HFFc6 (cell line): ENCODE data around the gene AAGAB. TPM values are rescaled to one million over a fixed set of nuclear protein-coding genes. Genes with fewer than 3 reads are reported as not detected.

Experiments
- DNase-seq: peaks from one replicate; pipeline ENCODE4 v3.0.0-alpha.2; 2018
- H3K27ac Mint-ChIP-seq: 2 replicates; pipeline ENCODE4 v1.8.0; 2020; ENCODE audit warnings: mild to moderate bottlenecking, mixed read lengths
- H3K27me3 Mint-ChIP-seq: 2 replicates; pipeline ENCODE4 v1.8.0; 2021; ENCODE audit warnings: mild to moderate bottlenecking, moderate library complexity, mixed read lengths; ENCODE audit not compliant: insufficient read depth
- H3K36me3 Mint-ChIP-seq: 2 replicates; pipeline ENCODE4 v1.8.0; 2021; ENCODE audit warnings: low read depth, mixed read lengths
- H3K4me1 Mint-ChIP-seq: 2 replicates; pipeline ENCODE4 v1.8.0; 2020; ENCODE audit warnings: low read depth, mixed read lengths
- H3K4me3 Mint-ChIP-seq: 2 replicates; pipeline ENCODE4 v1.8.0; 2020; ENCODE audit warnings: mild to moderate bottlenecking, moderate library complexity, mixed read lengths
- H3K9me3 Mint-ChIP-seq: 2 replicates; pipeline ENCODE4 v1.8.0; 2020; ENCODE audit warnings: mild to moderate bottlenecking, mixed read lengths
- CTCF ChIP-seq: fragments of 200-600 bp; sonication (generic); IDR thresholded peaks from 2 replicates; pipeline ENCODE4 v1.5.0; 2021; ENCODE audit warnings: antibody characterized with exemption, mild to moderate bottlenecking
- total RNA-seq, 6 experiments: library from RNA; stranded (reverse); fragmentation: NEBNext Ultra II Directional; extraction: Animal tissue kit (Norgen Biotek cat#: 25700); gene quantifications; 2 replicates in 1 of 6; 3 replicates in 5 of 6; pipeline ENCODE4 v1.2.3, GENCODE V29; 2021

The AAGAB gene
- total RNA-seq, 6 experiments from 2014 or later: 41.0 to 45.7 (median 42.0) TPM

GRCh38 chr15:67168694-67169093 lies 85.8 kb downstream of the AAGAB start:
- Mint-ChIP-seq H3K27me3 (peaks cover 25% of the 10 kb centered on the region; the same call in 1 of the 2 replicates), H3K27ac (peak overlapping the region; percentile 17; the same call in 1 of the 2 replicates), H3K4me3 (no peak overlapping the region), H3K36me3 (peaks cover 88% of the 10 kb centered on the region), H3K9me3 (no peaks in the 10 kb centered on the region), H3K4me1 (peaks cover 67% of the 10 kb centered on the region)
- DNase-seq: no peak
- TF ChIP-seq CTCF: no peak

- no peak for DNase-seq
- H3K36me3 Mint-ChIP-seq: peaks cover 79% of the 10 kb centered on the region
- no peak overlapping the region for H3K4me3 Mint-ChIP-seq
- H3K27me3 Mint-ChIP-seq: peaks cover 21% of the 10 kb centered on the region
- TF ChIP-seq CTCF: no peak
- no peaks in the 10 kb centered on the region for H3K9me3 Mint-ChIP-seq
- H3K4me1 Mint-ChIP-seq: peaks cover 59% of the 10 kb centered on the region
- H3K27ac Mint-ChIP-seq: peak overlapping the region; percentile 40; the same call in 1 of the 2 replicates
Observed at GRCh38 chr15:67167091-67167490, 87.4 kb downstream of the AAGAB start.

GRCh38 chr15:67166280-67167009 lies 88.0 kb downstream of the AAGAB start:
- no peak for DNase-seq
- TF ChIP-seq CTCF: no peak
- H3K4me1 Mint-ChIP-seq: peaks cover 59% of the 10 kb centered on the region
- H3K27ac Mint-ChIP-seq: peak overlapping the region; percentile 45; the same call in 1 of the 2 replicates
- H3K36me3 Mint-ChIP-seq: peaks cover 76% of the 10 kb centered on the region
- no peaks in the 10 kb centered on the region for H3K9me3 Mint-ChIP-seq
- H3K27me3 Mint-ChIP-seq: peaks cover 24% of the 10 kb centered on the region
- no peak overlapping the region for H3K4me3 Mint-ChIP-seq

- Mint-ChIP-seq H3K9me3 (no peaks in the 10 kb centered on the region), H3K27ac (peak overlapping the region; percentile 45; the same call in 1 of the 2 replicates), H3K4me1 (peaks cover 56% of the 10 kb centered on the region), H3K4me3 (no peak overlapping the region), H3K27me3 (peaks cover 21% of the 10 kb centered on the region), H3K36me3 (peaks cover 67% of the 10 kb centered on the region)
- no peak for TF ChIP-seq CTCF
- no peak for DNase-seq
Observed at GRCh38 chr15:67165254-67166253, 88.9 kb downstream of the AAGAB start.

- no peak overlapping the region for H3K27ac Mint-ChIP-seq
- H3K36me3 Mint-ChIP-seq: peaks cover 60% of the 10 kb centered on the region
- H3K4me1 Mint-ChIP-seq: peaks cover 50% of the 10 kb centered on the region
- H3K27me3 Mint-ChIP-seq: peaks cover 18% of the 10 kb centered on the region
- H3K9me3 Mint-ChIP-seq: no peaks in the 10 kb centered on the region
- TF ChIP-seq CTCF: no peak
- no peak overlapping the region for H3K4me3 Mint-ChIP-seq
- no peak for DNase-seq
Observed at GRCh38 chr15:67164811-67165253, 89.6 kb downstream of the AAGAB start.
